HG03196 (cell line): ENCODE measurements around the gene APOE.

Experiments
- ATAC-seq: cut with Tn5 transposase; IDR thresholded peaks from one replicate; pipeline ENCODE4 v1.9.1; 2021; ENCODE audit not compliant: unreplicated experiment

Gene APOE

GRCh38 chr19:44951179-44952159 is 45.9 kb downstream of the APOE start:
- ATAC-seq = no peak

- no peak for ATAC-seq
Measured at GRCh38 chr19:44954278-44954648, 48.7 kb downstream of the APOE start.

DNA sequence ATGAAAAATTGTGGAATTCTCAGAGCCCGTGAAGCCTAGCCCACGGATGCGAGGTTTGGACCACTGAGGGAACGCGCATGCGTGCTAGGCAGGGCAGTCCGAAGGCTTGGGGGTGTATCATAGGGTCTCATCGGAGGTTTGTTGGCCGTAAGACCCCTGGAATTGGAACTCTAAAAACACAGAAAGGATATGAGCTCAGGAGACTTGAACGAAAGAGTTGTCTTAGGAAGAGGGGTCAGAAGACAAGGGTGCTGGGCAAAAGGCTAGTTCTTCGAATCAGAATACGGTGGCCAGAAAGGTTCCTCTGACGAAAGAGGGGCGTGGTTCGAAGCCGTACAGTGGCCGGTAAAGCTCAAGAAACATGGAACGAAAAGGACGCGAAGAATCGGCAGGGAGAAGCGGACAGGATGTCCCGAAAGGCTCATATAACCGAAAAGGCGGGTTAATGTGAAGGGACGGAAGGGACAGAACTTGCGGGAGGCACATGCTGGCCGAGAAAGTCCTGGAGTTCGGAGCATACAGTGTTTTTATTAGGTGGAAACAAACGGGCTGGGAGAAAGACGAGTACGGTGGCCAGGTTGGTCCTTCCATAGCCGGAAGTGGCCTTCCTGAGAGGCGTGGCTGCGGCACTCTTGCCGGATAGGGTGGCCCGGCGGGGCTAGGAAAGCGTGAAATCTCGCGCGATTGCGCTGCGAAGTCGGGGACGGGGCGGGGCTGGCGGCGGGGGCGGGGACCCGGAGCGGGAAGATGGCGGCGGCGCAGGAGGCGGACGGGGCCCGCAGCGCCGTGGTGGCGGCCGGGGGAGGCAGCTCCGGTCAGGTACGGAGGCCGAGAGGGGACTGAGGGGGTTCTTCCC is 49.3 kb downstream of the APOE start, which contains the start of gene CLPTM1:
Gene CLPTM1, plus strand, starts transcription at position 732 of the 856 bp plus-strand sequence. Its CDS starts 16 bp downstream, at position 748.
- peak; percentile 82 for ATAC-seq

DNA sequence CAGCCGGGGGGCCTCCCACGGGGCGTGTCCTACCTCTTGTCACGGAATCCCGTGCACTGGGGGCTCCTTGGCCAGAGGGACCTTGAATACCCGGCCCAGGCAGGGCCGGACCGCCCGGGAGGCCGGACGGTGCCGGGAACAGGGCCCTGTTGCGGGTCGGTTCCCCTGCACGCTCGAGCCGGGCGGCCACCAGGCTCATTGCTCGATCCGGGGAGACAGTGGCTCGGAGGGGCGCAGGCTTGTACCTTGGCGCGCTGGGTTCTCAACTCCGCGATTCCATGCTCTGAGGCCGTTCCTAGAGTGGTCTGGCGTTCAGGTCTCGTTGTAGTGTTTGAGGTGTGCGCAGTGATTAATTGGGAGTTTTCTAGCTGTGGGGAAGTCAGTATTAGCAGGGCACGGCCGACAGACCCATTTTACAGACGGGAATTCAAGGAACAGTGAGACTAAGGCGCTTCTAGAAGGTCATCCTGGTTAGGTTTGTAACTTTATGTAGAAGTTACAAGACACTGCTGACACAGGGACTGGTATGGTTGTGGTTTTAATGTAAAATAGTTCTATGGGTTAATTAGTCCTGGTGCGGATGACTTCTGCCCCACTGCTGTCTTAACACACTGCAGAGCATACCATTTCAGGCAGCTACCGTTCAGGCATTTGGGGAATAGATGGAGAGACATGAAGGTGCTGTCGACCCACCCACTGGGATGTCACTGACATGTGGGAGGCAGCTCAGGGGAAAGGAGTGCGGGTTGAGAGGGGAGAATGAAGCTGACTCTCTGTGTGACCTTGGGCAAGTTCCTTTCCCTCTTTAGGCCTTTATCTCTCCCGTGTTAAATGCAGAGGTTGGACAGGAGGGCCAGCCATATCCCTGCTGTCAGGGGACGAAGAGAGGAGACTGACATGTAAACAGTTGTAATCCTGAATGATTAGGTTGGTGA is 50.2 kb downstream of the APOE start:
- peak; percentile 6 for ATAC-seq

- no peak for ATAC-seq
Measured at GRCh38 chr19:44957526-44957925, 51.9 kb downstream of the APOE start.

- ATAC-seq = no peak
Measured at GRCh38 chr19:44958090-44958489, 52.5 kb downstream of the APOE start.
